GM19463 (cell line): Measurements from ENCODE around the gene FAM221B.

Experiments
- ATAC-seq: cut with Tn5 transposase; IDR thresholded peaks from one replicate; pipeline ENCODE4 v1.9.1; 2021; ENCODE audit warnings: mild to moderate bottlenecking, moderate library complexity; ENCODE audit not compliant: unreplicated experiment

The FAM221B gene

GRCh38 chr9:35792024-35792813 is 36.3 kb downstream of the FAM221B start:
- ATAC-seq: no peak

- ATAC-seq: no peak
Observed at GRCh38 chr9:35791297-35791921, 37.1 kb downstream of the FAM221B start, which contains the start of gene NPR2. Gene NPR2 (plus strand): TSS chr9:35791591. CDS start chr9:35792409, 818 bp downstream.

GRCh38 chr9:35790385-35791296 is 37.9 kb downstream of the FAM221B start:
- ATAC-seq: no peak

GRCh38 chr9:35790025-35790384 is 38.5 kb downstream of the FAM221B start:
- no peak for ATAC-seq

GRCh38 chr9:35789541-35789940 is 39.0 kb downstream of the FAM221B start:
- no peak for ATAC-seq

GRCh38 chr9:35783418-35783817 is 45.1 kb downstream of the FAM221B start:
- no peak for ATAC-seq

- no peak for ATAC-seq
Observed at GRCh38 chr9:35781066-35781465, 47.5 kb downstream of the FAM221B start.

- ATAC-seq: no peak
Observed at GRCh38 chr9:35778496-35778895, 50.0 kb downstream of the FAM221B start.

- ATAC-seq: no peak
Observed at GRCh38 chr9:35776018-35776417, 52.5 kb downstream of the FAM221B start.

GRCh38 chr9:35774907-35775635 is 53.5 kb downstream of the FAM221B start:
- ATAC-seq: no peak

- ATAC-seq: no peak
Observed at GRCh38 chr9:35771943-35772342, 56.6 kb downstream of the FAM221B start.

- ATAC-seq: no peak
Observed at GRCh38 chr9:35771534-35771933, 57.0 kb downstream of the FAM221B start.

GRCh38 chr9:35771075-35771433 is 57.5 kb downstream of the FAM221B start:
- no peak for ATAC-seq

- no peak for ATAC-seq
Observed at GRCh38 chr9:35769763-35770162, 58.8 kb downstream of the FAM221B start.

GRCh38 chr9:35767458-35767857 is 61.1 kb downstream of the FAM221B start:
- no peak for ATAC-seq

- no peak for ATAC-seq
Observed at GRCh38 chr9:35766997-35767396, 61.5 kb downstream of the FAM221B start.
